Lower lobe of right lung (tissue), 2 donors: Measurements from ENCODE around the gene ANKRD33B. TPM values are rescaled to one million over a fixed set of nuclear protein-coding genes. Genes with fewer than 3 reads are reported as not detected.

ENCODE experiments used
- ATAC-seq, 2 donors: fragments of 200-7000 bp; cut with Tn5 transposase; one replicate each; pipeline ENCODE4 v1.9.1; 2020 to 2022; ENCODE audit warnings: mild to moderate bottlenecking in 2 of 2, moderate library complexity in 2 of 2
- DNase-seq: peaks from one replicate; pipeline ENCODE4 v3.0.0-alpha.2; 2020
- H3K27ac ChIP-seq: fragments of 200-600 bp; one replicate; pipeline ENCODE4 v1.8.0; 2022
- H3K27me3 ChIP-seq: fragments of 200-600 bp; one replicate; pipeline ENCODE4 v1.8.0; 2022; ENCODE audit warnings: low read depth
- H3K36me3 ChIP-seq: fragments of 200-600 bp; one replicate; pipeline ENCODE4 v1.8.0; 2022; ENCODE audit warnings: mild to moderate bottlenecking
- H3K4me1 ChIP-seq: fragments of 200-600 bp; one replicate; pipeline ENCODE4 v1.8.0; 2022
- H3K4me3 ChIP-seq: fragments of 200-600 bp; one replicate; pipeline ENCODE4 v1.8.0; 2022; ENCODE audit warnings: mild to moderate bottlenecking
- H3K9me3 ChIP-seq: fragments of 200-600 bp; one replicate; pipeline ENCODE4 v1.8.0; 2022
- intact Hi-C: fragments of 100-400 bp; cut with DNase I; formaldehyde crosslinking; loops from one replicate; pipeline ENCODE4 v1.11.0; 2022
- total RNA-seq: library from RNA; stranded (reverse); fragmentation: NEBNext Ultra II Directional; extraction: Animal tissue kit (Norgen Biotek cat#: 25700); gene quantifications from one replicate; pipeline ENCODE4 v1.2.1, GENCODE V29; 2021
- TF ChIP-seq, protein P1 (sequence below): fragments of 200-600 bp; IDR thresholded peaks from one replicate; pipeline ENCODE4 v1.8.0; 2022; ENCODE audit warnings: antibody characterized with exemption, mild to moderate bottlenecking
- donor health status: DM: no; HTN: yes; CAD: no; lungs with severe emphysema.

Gene ANKRD33B
- total RNA-seq, 1 donor from 2014 or later, result 5.8 TPM

DNA sequence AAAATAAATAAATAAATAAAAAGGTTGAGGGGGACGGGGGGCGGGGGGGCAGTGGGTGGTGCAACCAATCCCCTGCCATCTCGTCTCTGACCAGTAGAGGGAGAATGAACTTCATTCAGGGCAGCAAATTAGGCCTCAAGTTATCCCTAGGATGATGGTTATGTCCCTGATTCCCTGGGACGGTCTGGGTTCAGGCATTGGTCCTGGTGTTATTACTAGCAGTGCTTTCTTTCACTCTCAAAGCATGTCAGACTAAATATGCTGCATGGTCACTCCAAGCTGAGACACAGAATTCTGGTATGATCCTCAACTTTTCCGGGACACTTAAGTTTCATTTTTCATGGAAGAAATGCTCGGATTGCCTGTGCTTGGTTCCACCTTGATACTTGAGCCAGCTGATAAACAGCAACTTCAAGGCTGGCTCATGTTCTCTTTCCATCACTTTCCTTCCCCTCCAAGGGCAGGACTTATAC is 137.7 kb downstream of the ANKRD33B start:
- Histone ChIP-seq H3K27ac (no peak overlapping the region), H3K4me3 (no peak overlapping the region), H3K9me3 (no peaks in the 10 kb centered on the region), H3K27me3 (no peaks in the 10 kb centered on the region), H3K36me3 (no peaks in the 10 kb centered on the region), H3K4me1 (peaks cover 37% of the 10 kb centered on the region)
- TF ChIP-seq, protein P1, sequence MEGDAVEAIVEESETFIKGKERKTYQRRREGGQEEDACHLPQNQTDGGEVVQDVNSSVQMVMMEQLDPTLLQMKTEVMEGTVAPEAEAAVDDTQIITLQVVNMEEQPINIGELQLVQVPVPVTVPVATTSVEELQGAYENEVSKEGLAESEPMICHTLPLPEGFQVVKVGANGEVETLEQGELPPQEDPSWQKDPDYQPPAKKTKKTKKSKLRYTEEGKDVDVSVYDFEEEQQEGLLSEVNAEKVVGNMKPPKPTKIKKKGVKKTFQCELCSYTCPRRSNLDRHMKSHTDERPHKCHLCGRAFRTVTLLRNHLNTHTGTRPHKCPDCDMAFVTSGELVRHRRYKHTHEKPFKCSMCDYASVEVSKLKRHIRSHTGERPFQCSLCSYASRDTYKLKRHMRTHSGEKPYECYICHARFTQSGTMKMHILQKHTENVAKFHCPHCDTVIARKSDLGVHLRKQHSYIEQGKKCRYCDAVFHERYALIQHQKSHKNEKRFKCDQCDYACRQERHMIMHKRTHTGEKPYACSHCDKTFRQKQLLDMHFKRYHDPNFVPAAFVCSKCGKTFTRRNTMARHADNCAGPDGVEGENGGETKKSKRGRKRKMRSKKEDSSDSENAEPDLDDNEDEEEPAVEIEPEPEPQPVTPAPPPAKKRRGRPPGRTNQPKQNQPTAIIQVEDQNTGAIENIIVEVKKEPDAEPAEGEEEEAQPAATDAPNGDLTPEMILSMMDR, result peak; percentile 72
- ATAC-seq (peak; percentile 42 to 49), DNase-seq (no peak)
- intact Hi-C loops, result no loop called here

DNA sequence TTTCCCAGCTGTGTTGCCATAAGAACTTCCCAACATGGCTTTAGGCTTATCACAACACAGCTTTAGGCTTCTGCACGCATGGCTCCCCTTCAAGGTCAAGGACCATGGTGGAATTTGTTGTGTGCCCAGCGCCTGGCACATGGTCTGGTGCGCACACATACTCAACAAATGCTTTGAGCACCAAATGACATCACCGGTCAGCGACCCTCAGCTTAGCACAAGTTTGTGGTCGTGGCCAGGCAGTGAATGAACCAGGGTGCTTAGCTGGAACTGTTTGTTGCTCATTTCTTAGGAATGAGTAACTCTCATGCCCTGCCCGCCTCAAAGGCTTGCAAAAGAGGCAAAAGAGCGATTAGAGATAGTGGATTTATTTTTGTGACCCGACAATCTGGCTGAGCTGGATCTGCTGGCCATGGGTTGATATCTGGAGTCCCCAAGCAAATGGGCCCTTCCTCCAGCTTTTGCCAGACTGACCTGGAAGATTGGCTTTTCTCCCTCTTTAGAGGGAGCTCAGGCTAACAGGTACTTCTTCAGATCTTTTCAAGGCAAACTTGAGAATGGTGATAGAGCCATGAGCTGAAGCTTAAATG is 138.3 kb downstream of the ANKRD33B start:
- intact Hi-C loops, result no loop called here
- no peak overlapping the region for H3K4me3 ChIP-seq
- no peaks in the 10 kb centered on the region for H3K9me3 ChIP-seq
- ATAC-seq (peak; percentile 33 to 60), DNase-seq (no peak)
- no peaks in the 10 kb centered on the region for H3K27me3 ChIP-seq
- TF ChIP-seq, protein P1, result no peak
- no peaks in the 10 kb centered on the region for H3K36me3 ChIP-seq
- H3K27ac ChIP-seq, result no peak overlapping the region
- peaks cover 37% of the 10 kb centered on the region for H3K4me1 ChIP-seq

DNA sequence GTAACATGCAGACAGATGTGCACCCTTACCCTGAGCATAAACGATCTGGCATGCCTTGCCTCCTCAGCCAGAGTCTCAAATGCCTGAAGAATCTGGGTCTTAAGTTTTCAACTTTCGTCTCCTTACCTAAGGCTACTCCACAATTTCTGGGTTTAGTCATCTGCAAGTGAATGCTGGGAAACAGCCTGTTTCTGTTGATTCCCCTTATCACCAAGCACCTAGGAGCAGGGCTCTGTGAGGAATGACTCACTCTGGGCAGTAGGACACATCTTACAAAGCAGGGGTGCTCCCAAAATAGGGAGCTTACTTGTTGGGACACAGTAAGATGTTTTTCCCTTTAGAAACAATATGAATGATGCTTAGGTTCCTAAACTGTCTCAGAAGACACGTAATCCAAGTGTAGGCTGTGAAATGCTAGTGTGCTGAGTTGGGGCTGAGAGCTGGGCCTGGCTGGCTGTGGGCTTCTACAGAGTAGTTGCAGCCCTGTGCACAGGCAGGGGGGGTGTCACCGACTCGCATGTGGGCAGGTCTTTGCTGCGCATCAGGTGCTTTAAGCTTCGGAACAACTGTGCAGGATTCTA is 139.1 kb downstream of the ANKRD33B start:
- TF ChIP-seq, protein P1, result no peak
- DNase-seq (no peak), ATAC-seq (peak; percentile 33 to 34)
- H3K4me3 ChIP-seq, result no peak overlapping the region
- intact Hi-C loops, result no loop called here
- no peaks in the 10 kb centered on the region for H3K27me3 ChIP-seq
- peaks cover 37% of the 10 kb centered on the region for H3K4me1 ChIP-seq
- no peaks in the 10 kb centered on the region for H3K9me3 ChIP-seq
- no peak overlapping the region for H3K27ac ChIP-seq
- H3K36me3 ChIP-seq, result no peaks in the 10 kb centered on the region

DNA sequence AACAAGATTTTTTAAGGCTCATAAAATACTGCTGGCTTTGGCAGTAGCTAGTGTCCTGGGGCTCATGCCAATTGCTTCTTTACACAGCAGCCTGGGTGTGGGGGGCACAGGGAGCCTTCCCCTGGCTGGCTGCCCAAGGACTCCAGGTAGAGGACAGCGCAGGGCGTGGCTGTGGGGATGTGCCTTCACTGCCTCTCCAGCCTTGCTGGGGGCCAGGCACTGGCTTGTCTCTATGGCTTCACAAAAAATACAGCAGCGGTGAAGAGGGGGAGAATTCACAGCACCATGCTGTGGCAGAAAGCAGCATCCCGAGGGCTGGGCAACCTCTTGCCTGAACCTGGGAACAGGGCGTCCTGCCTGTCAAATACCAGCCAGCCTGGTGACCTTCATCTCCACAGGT is 139.8 kb downstream of the ANKRD33B start:
- H3K4me3 ChIP-seq, result no peak overlapping the region
- H3K4me1 ChIP-seq, result peaks cover 37% of the 10 kb centered on the region
- TF ChIP-seq, protein P1, result no peak
- intact Hi-C loops, result no loop called here
- no peaks in the 10 kb centered on the region for H3K36me3 ChIP-seq
- no peaks in the 10 kb centered on the region for H3K9me3 ChIP-seq
- ATAC-seq (peak; percentile 18 to 19), DNase-seq (no peak)
- no peak overlapping the region for H3K27ac ChIP-seq
- H3K27me3 ChIP-seq, result no peaks in the 10 kb centered on the region

DNA sequence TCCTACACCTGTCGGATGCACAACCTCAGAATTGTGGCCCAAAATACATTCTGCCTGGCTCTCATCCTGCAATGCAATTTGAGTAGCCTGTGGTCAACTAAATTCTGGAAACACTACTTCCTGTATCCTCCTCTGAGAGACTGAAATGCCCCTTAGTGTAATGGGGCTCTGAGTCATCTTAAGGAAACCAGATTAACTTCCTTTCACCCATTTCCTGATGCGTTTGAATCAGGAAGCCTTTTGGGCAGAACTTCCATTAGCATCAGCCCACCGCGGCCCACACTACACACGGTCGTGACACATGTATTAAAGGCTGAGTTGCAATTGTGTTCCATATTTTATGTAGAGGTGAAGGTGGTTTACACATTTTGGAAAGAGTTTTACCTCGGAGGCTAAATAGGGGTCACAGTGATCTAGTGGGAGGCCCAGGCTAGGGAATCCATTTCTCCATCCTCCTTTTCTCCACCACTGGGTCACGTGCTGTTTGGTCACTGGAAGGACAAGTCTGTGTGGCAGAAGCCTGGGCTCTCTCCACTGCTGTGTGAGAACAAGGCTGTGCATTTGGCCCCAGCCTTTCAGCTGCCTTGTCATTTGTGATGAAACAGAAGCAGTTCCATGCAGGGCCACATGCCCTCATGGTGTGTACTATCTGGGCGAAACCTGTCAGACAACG is 141.2 kb downstream of the ANKRD33B start:
- intact Hi-C loops, result no loop called here
- no peak for DNase-seq
- Histone ChIP-seq H3K4me1 (peaks cover 37% of the 10 kb centered on the region), H3K9me3 (no peaks in the 10 kb centered on the region), H3K27ac (peak overlapping the region; percentile 19), H3K27me3 (no peaks in the 10 kb centered on the region), H3K36me3 (peaks cover 6% of the 10 kb centered on the region), H3K4me3 (no peak overlapping the region)
- TF ChIP-seq, protein P1, result no peak
- ATAC-seq, result peak; percentile 15 to 42
